GM19468 (cell line): ENCODE measurements around the gene OIT3.

Experiments
- ATAC-seq: cut with Tn5 transposase; IDR thresholded peaks from one replicate; pipeline ENCODE4 v1.9.1; 2021; ENCODE audit warnings: mild to moderate bottlenecking, moderate library complexity, moderate number of reproducible peaks; ENCODE audit not compliant: unreplicated experiment; ENCODE audit errors: extremely low read depth

Gene OIT3

GRCh38 chr10:72893136-72893798, at the start of gene OIT3:
TSS of gene OIT3 (plus strand) at chr10:72893739. CDS start at chr10:72893799, 60 bp downstream.
- no peak for ATAC-seq

- ATAC-seq = no peak
Measured at GRCh38 chr10:72846238-72846637, 47.3 kb upstream of the OIT3 start.

GRCh38 chr10:72847681-72848080, 45.9 kb upstream of the OIT3 start:
- no peak for ATAC-seq

- no peak for ATAC-seq
Measured at GRCh38 chr10:72850861-72851260, 42.7 kb upstream of the OIT3 start.

GRCh38 chr10:72851509-72851908, 42.0 kb upstream of the OIT3 start:
- no peak for ATAC-seq

DNA sequence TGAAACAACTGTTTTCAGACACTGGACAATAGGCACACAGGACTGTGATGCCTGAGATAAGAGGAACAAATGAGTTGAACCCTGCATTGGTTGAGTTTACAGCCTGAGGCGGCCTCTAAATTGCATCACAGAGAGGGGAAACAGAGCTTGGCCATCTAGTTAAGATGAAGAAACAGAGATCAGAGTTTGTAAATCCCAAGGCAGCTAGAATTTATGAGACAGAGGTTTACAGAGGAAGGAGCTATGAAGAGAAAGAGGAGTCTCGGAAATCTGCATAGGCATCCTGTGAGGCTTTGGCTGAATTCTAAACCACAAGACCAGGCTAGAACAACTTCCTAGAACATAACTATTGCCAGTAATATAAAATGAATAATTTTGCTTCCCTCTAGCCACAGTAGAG, 41.0 kb upstream of the OIT3 start:
- no peak for ATAC-seq

DNA sequence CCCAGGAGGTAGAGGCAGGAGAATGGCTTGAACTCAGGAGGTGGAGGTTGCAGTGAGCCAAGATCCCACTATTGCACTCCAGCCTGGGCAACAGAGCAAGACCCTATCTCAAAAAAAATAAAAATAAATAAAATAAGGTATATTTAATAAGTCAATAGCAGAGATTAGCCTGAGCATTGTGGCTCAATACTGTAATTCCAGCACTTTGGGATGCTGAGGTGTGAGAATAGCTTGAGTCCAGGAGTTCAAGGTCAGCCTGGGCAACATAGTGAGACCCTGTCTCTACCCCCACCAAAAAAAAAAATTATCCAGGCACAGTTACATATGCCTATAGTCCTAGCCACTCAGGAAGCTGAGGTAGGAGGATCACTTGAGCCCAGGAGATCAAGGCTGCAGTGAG, 38.4 kb upstream of the OIT3 start:
- no peak for ATAC-seq

DNA sequence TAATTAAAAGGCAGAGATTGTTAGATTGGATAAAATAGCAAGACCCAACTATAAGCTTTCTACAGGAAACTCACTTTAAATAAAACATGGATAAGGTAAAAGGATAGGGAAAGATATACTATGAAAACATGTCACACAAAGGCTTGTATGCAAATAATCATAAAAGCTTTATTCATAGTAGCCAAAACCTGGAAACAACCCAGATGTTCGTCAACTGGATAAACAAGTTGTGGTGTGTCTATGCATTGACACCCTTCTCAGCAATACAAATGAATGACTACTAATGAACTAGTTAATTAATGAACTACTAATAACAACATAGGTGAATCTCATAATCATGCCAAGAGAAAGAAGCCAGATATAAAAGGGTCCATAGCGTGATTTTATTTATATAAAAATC, 37.7 kb upstream of the OIT3 start:
- no peak for ATAC-seq

DNA sequence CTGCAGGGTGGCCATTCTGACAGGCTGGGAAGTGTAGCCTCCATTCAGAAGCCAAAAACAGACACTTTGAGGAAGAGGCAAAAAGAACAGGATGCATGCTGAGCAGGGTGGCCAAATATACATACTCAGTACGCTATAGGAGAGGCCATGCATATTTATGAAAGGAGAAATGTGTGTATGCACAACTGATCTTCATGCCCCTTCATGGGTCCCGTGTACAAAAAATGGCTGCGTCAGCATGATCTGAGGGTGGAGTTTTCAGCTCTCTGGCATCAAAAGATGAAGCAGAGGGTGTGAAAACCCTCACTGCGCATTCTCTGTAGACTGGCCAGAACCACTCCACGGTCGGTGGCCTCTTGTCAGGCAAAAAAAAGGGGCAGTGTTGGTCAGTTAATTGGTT, 35.5 kb upstream of the OIT3 start:
- no peak for ATAC-seq

GRCh38 chr10:72862957-72863356, 30.6 kb upstream of the OIT3 start:
- no peak for ATAC-seq

GRCh38 chr10:72875250-72876055, 18.1 kb upstream of the OIT3 start:
- ATAC-seq = no peak

DNA sequence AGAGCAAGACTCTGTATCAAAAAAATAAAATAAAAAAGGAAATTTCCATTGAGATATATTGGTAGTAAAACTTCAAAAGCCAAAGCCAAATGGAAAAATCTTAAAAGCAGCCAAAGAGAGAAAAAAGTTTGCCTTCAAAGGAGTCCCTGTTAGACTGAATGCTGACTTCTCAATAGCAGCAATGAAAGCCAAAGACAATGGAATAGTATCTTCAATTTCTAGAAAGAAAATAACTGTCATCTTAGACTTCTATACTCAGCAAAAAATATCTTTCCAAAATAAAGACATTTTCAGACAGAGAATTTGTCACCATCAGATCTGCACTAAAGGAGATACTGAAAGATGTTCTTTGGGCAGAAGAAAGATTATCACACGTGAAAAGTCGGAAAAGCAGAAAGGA, 14.3 kb upstream of the OIT3 start:
- no peak for ATAC-seq

- no peak for ATAC-seq
Measured at GRCh38 chr10:72881291-72881690, 12.2 kb upstream of the OIT3 start.

- no peak for ATAC-seq
Measured at GRCh38 chr10:72883861-72884260, 9.7 kb upstream of the OIT3 start.

GRCh38 chr10:72885953-72886352, 7.6 kb upstream of the OIT3 start:
- ATAC-seq = no peak

DNA sequence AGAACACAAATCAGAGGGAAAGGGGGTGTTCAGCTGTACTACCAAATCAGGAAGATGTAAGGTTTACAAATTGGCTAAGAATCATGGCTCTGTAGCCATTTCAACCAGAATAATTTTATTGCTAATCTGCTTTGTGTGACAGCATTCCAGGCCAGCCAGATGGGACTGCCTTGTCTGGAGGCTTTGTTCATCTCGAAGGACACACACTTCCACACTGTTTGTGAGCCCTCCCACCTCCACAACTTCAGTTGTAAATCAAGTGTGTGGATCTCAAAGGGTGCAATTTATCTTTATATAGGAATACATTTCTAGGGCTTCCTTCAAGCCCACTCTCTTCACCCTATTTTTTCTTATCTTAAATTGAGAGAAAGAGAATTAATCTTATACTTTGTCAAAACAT, 6.9 kb upstream of the OIT3 start:
- ATAC-seq = no peak

DNA sequence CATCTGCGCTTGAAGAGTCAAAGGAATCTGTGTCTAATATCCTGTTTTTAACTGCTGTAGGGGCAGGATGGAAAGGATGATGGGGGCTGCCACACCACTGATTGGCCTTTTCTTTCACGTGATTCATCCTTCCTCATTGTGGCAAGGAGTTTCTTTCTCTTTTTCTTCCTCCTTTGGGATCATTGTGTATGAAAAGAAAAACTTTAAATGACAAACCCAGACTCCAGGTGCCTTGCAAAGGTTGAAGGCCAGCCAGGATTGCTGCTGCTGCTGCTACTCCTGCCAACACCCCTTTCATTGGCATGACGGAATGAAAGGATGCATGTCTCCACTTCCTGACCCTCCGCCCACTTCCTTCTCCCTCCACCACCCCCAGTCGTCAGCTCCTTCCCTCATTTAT, 6.5 kb upstream of the OIT3 start:
- ATAC-seq = no peak

- ATAC-seq = no peak
Measured at GRCh38 chr10:72888151-72888638, 5.3 kb upstream of the OIT3 start.

DNA sequence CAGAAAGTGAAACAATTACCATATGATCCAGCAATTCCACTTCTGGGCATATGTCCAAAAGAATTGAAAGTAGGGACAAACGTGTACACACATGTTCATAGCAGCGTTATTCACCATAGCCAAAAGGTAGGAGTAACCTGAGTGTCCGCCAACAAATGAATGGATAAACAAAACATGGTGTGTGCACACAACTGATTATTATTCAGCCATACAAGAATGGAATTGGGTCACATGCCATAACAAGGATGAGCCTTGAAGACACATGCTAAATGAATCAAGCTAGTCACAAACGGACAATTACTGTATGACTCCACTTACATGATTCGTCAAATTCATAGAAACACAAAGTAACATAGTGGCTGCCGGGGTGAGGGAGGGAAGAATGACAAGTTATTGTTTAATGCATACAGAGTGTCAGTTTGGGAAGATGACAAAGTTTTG, 4.1 kb upstream of the OIT3 start:
- ATAC-seq = no peak

DNA sequence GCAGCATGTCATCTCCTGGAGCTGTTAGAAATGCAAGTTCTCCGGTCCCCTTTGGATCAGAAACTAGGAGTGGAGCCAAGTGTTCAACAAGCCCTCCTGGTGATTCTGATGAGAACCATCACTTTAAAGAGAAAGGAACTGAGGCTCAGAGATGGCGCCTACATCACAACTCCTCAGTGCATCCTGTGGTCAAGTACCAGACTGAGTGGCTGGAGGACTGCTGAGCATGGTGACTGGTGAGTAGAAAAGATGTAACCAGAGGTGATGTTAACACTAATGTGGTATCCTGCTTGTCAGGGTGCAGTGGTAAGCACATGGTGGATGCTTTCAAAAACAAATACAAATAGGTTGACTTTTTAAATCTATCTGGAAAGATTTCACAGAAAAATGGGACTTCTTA, 3.5 kb upstream of the OIT3 start:
- ATAC-seq = no peak

DNA sequence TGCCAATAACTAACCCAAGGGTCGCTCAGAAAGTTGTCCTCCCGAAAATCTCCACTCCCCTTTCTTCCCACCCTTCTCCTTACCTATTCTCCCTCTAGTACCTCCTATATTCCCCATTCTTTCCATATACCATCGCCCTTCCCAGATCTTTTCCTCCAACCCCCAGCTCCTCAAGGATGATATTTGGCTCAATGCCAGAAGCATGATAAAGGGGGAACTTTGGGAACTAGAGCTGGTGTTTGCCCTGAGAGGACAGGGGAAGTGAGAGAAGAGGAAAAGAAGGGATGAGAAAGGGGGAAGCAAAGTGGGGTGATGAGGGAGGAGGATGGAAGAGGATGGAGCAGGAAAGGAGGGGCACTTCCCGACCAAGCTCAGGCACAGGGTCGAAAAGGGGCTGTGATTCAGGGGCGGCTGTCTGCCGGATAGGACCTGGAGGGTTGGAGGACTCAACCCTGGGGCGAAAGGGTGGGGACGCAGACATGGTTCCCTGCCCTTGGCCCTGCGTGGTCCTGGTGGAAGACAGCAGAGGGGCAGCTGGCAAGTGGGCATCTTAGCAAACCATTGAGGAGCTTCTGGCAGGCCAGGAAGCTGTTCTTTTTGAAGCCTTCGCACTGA, 1.8 kb downstream of the OIT3 start:
- no peak for ATAC-seq
